HG03457 (cell line): Measurements from ENCODE around the gene SMYD3.
"Not testable (repeated sequence)": the region's sequence is repeated elsewhere in the genome, so short reads cannot be mapped to it uniquely, and the experiment has no call there.

Source experiments
- ATAC-seq: cut with Tn5 transposase; IDR thresholded peaks from one replicate; pipeline ENCODE4 v1.9.1; 2021; ENCODE audit warnings: moderate number of reproducible peaks; ENCODE audit not compliant: unreplicated experiment

Gene SMYD3

DNA sequence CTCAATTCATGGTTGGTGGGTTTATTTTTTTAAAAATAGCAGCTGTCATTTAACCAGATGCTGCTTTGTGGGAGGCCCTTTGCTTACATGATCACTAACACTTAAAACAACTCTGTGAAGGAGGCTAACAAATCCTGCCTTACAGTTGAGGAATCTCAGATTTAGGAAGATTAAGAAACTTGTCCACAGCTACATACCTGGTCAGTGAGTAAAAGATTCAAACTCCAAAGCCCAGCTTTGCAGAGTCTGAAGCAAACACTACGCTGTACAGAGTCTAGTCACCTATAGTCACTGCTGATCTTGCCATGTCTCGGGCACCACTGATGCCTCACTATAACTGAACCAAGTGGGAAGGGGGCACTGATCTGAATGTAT is 535.4 kb downstream of the SMYD3 start:
- no peak for ATAC-seq

DNA sequence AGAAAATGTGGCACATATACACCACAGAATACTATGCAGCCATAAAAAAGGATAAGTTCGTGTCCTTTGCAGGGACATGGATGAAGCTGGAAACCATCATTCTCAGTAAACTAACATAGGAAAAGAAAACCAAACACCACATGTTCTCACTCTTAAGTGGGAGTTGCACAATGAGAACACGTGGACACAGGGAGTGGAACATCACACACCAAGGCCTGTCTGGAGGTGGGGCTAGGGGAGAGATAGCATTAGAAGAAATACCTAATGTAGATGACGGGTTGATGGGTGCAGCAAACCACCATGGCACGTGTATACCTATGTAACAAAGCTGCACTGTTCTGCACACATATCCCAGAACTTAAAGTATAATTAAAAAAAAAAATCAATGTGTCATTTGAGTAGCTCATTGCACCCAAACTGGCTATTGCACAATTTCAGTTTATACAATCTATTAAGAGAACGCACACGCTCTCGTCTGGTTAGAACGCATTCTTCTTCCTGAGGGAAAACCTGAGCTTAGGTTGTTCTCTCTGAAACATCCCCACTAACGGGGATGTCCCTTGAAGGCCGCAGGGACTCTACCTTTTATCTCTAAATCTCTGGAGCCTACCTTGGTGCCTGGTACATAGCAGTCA is 535.9 kb downstream of the SMYD3 start:
- not testable (repeated sequence) for ATAC-seq

DNA sequence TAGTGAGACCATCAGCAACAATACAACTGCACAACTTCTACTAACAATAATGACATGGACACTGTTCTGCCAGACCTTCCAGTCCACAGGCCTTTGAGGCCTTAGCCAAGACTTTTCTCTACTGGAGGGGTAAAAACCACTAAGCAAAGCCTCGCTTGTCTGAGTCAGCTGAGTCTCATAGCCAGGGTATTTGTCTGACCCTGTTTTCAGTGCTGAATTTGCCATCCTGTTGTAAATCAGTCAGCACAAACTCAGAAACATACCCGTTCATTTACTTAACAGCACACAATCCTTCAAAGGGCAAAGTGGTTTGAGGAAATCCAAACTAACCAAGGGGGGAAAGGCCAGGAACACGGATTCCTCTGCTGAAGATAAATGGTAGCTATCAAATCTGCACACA is 537.8 kb downstream of the SMYD3 start:
- ATAC-seq = no peak

DNA sequence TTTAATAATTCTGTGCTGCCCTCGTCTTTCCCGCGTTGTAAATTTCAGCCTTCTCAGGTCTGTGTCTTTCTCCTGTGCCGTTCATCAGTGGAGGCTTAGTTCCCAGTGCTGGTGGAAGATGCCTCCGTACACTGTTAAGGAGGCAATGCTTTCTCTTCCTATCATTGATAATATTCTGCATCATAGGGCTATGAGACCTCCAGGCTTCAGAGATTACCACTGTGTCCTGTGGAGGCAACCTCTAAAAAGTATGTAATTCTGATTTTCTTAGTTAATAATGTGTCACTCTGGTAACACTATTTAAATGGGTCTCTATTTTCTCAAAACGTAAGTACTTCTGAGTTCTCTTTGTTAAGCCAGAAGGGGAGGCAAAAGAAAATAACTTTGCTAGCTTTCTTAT is 538.3 kb downstream of the SMYD3 start:
- no peak for ATAC-seq

DNA sequence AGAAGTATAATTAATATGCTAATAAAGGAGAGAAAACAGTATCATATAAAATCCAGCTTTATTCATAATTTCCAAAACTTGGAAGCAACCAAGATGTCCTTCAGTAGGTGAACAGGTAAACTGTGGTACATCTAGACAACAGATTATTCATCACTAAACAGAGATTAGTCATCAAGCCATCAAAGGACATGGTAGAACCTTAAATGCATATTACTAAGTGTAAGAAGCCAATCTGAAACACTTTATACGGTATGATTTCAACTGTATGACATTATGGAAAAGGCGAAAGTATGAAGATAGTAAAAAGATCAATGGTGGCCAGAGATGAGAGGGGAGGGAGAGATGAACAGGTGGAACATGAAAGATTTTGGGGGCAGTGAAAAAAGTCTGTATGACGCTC is 541.7 kb downstream of the SMYD3 start:
- ATAC-seq = no peak

DNA sequence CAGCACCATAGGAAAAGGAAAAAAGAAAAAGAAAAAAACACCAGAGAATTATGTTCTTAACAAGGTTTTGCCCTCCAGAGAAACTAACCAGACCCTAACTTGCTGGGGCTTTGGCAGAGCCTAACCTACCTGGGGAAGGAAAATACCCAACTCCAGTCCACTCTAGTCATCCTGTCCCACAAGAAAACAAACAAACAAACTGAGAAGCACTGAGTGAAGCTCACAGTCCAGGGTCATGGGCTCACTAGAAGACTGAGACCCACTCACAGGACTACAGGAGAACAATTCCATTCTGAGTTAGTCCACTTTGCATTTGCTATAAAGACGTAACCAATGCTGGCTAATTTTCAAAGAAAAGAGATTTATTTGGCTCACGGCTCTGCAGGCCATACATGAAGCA is 543.4 kb downstream of the SMYD3 start:
- ATAC-seq = no peak

DNA sequence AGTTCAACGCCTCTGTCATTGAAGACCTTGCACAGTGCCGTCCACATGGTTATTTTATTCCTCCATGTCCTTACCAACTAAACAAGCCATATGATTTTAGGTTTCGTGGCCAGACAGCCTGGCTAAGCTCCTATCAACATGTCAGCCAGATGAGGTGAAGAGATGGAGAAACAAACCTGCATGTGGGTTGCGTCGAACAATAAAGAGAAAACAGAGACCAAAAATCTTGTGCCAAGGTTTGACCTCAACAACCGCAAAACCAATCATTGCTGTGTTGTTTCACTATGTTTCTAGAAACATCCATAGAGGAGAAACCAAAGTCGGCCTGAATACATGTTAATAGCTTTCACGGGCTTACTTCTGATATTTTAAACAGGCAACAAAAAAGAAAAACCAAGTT is 544.6 kb downstream of the SMYD3 start:
- no peak for ATAC-seq

DNA sequence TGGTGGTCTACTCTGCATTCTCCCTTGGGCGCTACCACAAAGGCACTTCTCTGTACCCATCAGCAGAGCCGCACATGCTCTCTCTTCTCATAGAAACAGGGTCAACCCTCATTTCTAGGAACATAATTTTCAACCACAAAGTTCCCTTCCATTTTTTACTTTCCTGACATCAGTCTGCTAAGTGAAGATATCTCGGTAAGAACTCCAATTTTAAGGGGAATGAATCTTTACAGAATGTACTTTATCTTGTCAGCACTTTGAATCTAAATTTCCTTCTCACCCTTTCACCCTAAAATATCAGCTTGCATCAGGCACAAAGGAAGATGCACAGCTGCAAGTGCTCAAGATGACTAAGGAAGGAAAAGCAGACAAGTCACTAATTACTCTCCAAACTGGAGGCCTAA is 545.9 kb downstream of the SMYD3 start:
- no peak for ATAC-seq

DNA sequence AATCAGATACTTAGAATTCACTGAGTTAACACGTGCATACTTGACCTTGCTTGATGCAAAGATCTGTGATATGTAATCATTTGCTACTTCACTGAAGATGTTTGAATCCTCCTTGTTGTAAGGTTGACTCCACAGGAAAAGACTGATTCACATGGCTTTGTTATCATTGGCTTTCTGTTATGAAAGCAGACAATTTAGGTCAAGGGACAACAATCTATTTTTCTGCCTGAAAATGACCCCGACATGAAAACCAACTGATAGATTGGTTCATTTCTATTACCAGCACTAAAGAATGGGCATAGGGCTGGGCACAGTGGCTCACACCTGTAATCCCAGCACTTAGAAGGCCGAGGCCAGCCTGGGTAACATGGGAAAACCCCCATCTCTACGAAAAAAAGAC is 546.9 kb downstream of the SMYD3 start:
- ATAC-seq = no peak

DNA sequence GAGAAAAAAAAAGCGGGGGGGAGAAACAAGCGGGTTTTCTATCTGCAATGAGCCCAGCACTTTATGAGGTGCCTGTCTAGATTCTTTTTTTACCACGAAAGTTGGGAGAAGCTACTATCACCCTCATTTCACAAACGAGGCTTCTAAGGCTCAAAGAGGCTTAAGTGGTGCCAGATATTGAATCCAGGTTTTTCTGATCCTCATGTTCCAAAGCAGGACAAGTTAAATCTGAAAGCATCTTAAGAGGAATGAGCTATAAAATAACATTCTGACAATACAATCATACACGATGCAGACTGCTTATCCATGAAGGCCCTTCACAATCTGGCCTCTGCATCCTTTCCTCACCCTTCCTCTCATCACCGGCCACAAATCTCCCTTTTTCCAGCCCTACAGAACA is 549.1 kb downstream of the SMYD3 start:
- no peak for ATAC-seq

DNA sequence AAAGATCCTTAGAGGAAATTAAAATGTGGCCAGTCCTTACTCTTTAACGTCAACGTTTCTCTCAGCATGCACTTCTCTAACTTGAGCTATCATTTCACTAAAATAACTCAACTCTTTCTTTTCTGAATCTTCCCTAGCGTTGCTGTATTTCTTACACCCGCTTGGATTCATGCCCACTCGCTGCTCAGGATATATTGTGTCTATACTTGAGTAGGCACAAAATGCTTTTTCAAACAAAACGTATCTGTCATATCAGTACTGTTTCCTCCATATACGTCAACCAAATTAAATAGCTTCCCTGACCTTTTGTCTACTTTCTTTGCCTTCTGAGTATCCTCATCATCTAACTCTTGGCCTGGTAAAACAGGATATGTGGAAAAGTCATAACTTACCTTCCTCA is 549.7 kb downstream of the SMYD3 start:
- ATAC-seq = no peak

DNA sequence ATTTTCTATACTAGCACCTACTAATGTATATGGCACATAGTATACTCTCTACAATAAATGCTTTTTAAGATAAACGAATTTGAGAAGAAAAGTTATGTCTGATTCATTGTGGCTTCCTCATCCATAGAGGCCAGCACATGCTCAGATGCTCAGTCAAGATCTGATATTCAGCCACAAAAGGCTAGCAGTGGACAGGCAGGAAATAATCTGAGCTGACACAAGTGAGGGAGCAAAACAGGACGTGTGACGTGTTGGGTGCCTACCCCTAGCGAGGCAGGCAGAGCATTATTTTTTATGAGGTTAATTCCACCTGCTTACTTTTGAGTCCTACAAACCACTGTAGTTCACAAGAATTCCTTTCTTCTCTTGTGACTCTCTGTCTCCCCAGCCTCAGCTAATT is 550.9 kb downstream of the SMYD3 start:
- ATAC-seq = no peak

DNA sequence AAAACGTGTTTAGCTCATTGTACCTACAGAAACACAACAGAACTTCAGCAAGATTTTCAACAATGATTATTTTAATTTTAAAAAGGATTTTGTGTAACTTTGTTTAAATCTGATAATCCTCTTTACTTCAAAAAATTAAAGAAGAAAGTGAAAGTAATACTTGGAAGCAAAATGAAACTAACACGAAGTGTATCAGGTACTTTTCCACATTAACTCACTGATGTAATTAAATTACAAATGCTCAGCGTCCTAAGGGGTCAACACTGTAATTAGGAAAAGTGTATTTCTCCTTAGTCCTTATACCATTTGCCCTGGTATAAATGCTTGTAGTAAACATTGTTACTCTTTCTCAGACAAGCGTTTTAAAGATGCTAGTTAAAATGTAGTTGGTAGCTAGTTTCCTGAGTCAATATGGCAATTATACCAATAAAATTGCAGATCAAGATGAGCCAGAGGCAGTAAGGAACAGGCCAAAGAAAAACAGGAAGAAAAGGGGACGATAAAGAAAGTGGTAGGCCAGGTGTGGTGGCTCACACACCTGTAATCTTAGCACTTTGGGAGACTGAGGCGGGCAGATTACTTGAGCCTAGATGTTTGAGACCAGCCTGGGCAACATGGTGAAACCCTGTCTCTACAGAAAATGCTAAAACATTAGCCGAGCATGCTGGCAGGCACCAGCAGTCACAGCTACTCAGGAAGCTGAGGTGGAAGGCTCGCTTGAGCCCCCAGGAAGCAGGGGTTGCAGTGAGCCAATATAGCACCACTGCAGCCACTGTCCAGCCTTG is 553.0 kb downstream of the SMYD3 start:
- peak; percentile 46 for ATAC-seq

DNA sequence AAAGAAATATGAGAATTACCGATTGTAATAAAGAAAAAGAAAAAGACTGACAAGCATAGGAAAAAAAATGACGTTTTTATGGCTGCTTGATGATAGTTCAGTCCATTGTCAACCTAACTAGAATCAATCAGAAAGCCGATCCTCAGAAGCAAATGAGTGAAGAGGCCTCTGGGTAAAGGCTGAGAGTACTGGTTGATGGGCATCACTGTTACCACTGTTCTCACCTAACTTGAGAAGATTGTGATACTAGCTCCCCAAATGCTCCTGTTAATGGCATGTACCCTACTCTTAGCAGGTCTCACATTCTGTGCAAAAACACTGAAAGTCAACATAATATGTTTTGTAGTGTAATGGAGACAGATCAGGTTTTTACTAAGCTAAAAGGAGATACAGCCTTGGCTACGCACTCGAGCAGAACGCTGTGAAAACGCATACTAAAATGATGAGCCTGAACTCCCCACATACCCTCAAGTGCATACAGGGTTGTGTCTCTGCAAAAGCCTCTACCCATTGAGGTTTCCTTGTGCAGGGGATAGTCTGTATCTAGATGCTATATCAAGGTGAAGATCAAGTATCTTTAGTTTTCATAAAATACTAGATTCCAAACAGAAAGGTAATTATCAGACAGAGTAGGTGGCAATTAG is 554.6 kb downstream of the SMYD3 start:
- ATAC-seq = no peak

DNA sequence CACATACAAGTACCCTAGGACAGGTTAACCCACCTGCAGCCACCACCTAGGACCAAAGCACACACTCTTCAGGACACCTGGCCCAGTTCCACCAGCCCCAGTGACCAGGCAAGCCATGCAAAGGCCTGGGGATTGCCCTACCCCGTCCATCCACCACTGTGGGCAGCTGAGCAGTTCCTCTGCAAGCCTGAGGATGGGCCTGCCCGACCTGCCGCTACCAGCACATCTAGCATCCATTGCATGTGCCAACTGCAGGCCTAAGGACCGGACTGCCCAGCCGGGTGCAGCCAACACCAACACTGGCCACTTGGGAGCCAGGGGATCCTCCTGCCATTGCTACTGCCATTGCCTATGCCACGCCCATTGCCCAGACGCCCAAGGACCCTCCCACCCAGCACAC is 558.3 kb downstream of the SMYD3 start:
- ATAC-seq = no peak

DNA sequence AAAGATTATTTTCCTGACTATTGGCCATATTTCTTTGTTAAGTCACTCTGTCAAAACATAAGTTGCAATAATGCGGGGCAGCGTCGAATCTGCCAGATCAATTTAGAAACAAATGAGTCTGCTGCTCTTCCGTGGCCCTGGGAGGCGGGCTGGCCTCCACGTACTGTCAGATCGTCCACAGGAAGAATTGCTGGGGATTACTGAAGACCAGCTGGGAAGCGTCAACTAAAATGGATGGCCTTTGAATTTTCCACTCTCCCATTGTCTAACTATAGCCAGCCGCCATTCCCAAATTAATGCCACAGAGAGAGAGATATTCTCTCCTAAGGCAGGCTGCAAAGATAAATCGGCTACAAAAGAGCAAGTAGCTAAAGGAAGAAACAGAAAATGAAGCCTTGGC is 560.2 kb downstream of the SMYD3 start:
- ATAC-seq = no peak

DNA sequence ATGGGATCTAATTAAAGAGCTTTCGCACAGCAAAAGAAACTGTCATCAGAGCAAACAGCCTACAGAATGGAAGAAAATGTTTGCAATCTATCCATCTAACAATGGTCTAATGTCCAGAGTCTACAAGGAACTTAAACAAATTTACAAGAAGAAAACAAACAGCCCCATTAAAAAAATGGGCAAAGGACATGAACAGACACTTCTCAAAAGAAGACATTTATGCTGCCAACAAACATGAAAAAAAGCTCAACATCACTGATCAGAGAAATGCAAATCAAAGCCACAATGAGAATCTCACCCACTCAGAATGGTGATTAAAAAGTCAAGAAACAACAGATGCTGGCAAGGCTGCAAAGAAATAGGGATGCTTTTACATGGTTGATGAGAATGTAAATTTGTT is 561.9 kb downstream of the SMYD3 start:
- not testable (repeated sequence) for ATAC-seq

DNA sequence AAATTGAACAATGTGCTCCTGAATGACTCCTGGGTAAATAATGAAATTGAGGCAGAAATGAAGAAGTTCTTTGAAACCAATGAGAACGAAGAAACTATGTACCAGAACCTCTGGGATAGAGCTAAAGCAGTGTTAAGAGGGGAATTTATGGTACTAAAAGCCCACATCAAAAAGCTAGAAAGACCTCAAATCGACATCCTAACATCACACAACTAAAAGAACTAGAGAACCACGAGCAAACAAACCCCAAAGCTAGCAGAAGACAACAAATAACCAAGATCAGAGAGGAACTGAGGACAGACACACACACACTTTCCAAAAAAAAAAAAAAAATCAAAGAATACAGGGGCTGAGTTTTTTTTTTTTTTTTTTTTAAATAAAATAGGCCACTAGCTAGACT is 564.2 kb downstream of the SMYD3 start:
- no peak for ATAC-seq

DNA sequence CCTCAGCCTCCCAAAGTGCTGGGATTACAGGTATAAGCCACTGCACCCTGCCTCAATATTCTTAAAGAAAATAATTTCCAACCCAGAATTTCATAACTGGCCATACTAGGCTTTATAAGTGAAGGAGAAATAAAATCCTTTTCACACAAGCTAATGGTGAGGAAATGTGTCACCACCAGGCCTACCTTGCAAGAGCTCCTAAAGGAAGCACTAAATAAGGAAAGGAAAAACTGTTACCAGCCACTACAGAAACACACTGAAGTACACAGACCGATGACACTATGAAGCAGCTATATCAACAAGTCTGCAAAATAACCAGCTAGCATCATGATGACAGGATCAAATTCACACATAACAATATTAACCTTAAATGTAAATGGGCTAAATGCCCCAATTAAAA is 565.3 kb downstream of the SMYD3 start:
- not testable (repeated sequence) for ATAC-seq

DNA sequence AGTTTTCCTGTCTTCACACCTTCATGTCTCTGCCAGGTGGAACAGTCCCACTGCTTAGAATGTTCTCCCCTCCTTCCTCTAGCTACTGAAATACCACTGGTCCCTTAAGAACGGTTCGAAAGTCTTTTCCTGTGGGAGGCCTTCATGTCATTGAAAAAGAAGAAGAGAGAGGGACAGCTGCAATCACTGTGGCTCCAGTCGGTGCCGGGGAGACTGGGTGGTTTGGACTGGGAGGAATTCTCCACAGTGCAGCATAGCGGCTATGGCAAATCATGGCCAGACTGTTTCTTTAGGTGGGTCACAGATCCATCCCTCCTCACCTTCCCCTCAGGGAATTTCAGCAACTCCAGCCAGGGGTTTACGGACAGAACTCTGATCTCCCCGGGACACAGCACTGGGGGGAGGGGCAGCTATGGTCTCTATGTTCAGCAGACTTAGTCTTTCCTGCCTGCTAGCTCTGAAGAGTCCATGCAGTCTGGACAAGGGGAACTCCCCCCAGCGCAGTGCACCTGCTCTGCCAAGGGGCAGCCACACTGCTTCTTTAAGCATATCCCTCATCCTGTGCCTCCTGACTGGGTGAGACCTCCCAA is 567.2 kb downstream of the SMYD3 start:
- no peak for ATAC-seq

DNA sequence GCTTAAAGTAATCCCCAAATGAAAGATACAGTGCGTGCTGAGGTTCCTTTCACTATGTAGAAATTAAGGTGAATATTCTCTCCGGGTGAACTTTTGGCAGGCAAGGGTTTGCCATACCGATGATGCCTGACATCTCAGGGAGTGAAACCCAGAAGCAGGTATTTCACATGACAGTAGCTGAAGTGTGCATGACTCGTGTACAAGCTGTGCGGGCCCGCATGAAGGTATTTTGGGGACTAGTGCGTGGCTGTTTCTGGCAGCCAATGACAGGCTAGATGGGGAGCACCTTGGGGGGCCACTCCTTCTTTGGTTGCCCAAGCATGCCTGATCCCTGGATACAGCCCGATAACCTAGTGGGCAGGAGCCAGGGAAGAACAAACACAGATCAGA is 569.0 kb downstream of the SMYD3 start:
- no peak for ATAC-seq
